ENCODE data around the gene PSME1.

GRCh38 chr14:24181371-24182077 lies 45.5 kb downstream of the PSME1 start:
- TF ChIP-seq POLR2A (IDR thresholded peaks at IDR 0.05; ENCODE audit: low read depth, low read length) (peak; percentile 64), TAF1 (IDR thresholded peaks at IDR 0.05; ENCODE audit: borderline replicate concordance, low read depth, low read length) (no peak)
